ENCODE data around the gene PRKAG2.

The PRKAG2 gene

GRCh38 chr7:151813997-151814396 lies 62.9 kb downstream of the PRKAG2 start:
- DNase-seq: no peak

- DNase-seq: no peak
These were observed 63.5 kb downstream of the PRKAG2 start for GRCh38 chr7:151813445-151813844.

GRCh38 chr7:151812967-151813366 lies 63.9 kb downstream of the PRKAG2 start:
- DNase-seq: no peak

GRCh38 chr7:151810441-151811232 lies 66.3 kb downstream of the PRKAG2 start:
- DNase-seq: no peak

GRCh38 chr7:151809864-151810170 lies 67.1 kb downstream of the PRKAG2 start:
- DNase-seq: no peak

GRCh38 chr7:151809146-151809863 lies 67.6 kb downstream of the PRKAG2 start:
- DNase-seq: no peak

- DNase-seq: no peak
These were observed 68.3 kb downstream of the PRKAG2 start for GRCh38 chr7:151808400-151809145.

GRCh38 chr7:151807846-151808245 lies 69.1 kb downstream of the PRKAG2 start:
- DNase-seq: no peak

- DNase-seq: no peak
These were observed 69.8 kb downstream of the PRKAG2 start for GRCh38 chr7:151806952-151807775.

GRCh38 chr7:151806204-151806603 lies 70.7 kb downstream of the PRKAG2 start:
- no peak for DNase-seq

GRCh38 chr7:151805191-151805590 lies 71.7 kb downstream of the PRKAG2 start:
- DNase-seq: no peak

GRCh38 chr7:151804756-151805155 lies 72.2 kb downstream of the PRKAG2 start:
- no peak for DNase-seq

- DNase-seq: no peak
These were observed 73.1 kb downstream of the PRKAG2 start for GRCh38 chr7:151803841-151804240.

GRCh38 chr7:151802469-151802846 lies 74.5 kb downstream of the PRKAG2 start:
- DNase-seq: no peak

- no peak for DNase-seq
These were observed 75.0 kb downstream of the PRKAG2 start for GRCh38 chr7:151801782-151802468.

GRCh38 chr7:151801291-151801690 lies 75.6 kb downstream of the PRKAG2 start:
- no peak for DNase-seq

- no peak for DNase-seq
These were observed 76.1 kb downstream of the PRKAG2 start for GRCh38 chr7:151800861-151801260.

GRCh38 chr7:151800391-151800790 lies 76.5 kb downstream of the PRKAG2 start:
- DNase-seq: no peak

- no peak for DNase-seq
These were observed 77.4 kb downstream of the PRKAG2 start for GRCh38 chr7:151799506-151799905.

GRCh38 chr7:151798851-151799448 lies 78.0 kb downstream of the PRKAG2 start:
- DNase-seq: no peak

- peak; percentile 20 for DNase-seq
These were observed 79.1 kb downstream of the PRKAG2 start for GRCh38 chr7:151797667-151798307.

Data from OCI-M1 (cell line).